ENCODE results near the gene WDFY1.
"Not testable (repeated sequence)": the region's sequence is repeated elsewhere in the genome, so short reads cannot be mapped to it uniquely, and the experiment has no call there.

WDFY1 gene

GRCh38 chr2:223943135-223943534 is 2.0 kb downstream of the WDFY1 start:
- Histone ChIP-seq H3K79me2 (ENCODE audit: control insufficient read depth, low read length) (no peaks in the 10 kb centered on the region), H3K4me2 (ENCODE audit: low read length) (no peak overlapping the region), H3K9me3 (ENCODE audit: control insufficient read depth, insufficient read depth, low read length) (no peaks in the 10 kb centered on the region), H3K4me1 (ENCODE audit: control insufficient read depth, low read length) (peaks cover 12% of the 10 kb centered on the region), H3K4me3 (ENCODE audit: low read length) (no peak overlapping the region), H3K9me2 (replicated peaks; ENCODE audit: control insufficient read depth, low read length) (no peaks in the 10 kb centered on the region), H3K36me3 (ENCODE audit: control insufficient read depth, low read length) (no peaks in the 10 kb centered on the region), H3K27ac (ENCODE audit: low read depth, low read length) (no peak overlapping the region), H3K27me3 (ENCODE audit: control insufficient read depth, low read length) (peaks cover 14% of the 10 kb centered on the region), H3F3A (ENCODE audit: control insufficient read depth, insufficient read depth) (no peaks in the 10 kb centered on the region), H4K20me1 (ENCODE audit: control insufficient read depth, insufficient read depth, low read depth, low read length) (no peaks in the 10 kb centered on the region)
- TF ChIP-seq CTCF (IDR thresholded peaks at IDR 0.05; ENCODE audit: low read depth, low read length, poor library complexity, severe bottlenecking) (no peak), EZH2phosphoT487 (IDR thresholded peaks at IDR 0.05; ENCODE audit: borderline replicate concordance, low read length) (no peak)

- Histone ChIP-seq H4K20me1 (ENCODE audit: control insufficient read depth, insufficient read depth, low read depth, low read length) (no peaks in the 10 kb centered on the region), H3K9me3 (ENCODE audit: control insufficient read depth, insufficient read depth, low read length) (no peaks in the 10 kb centered on the region), H3K4me3 (ENCODE audit: low read length) (no peak overlapping the region), H3K4me1 (ENCODE audit: control insufficient read depth, low read length) (peaks cover 12% of the 10 kb centered on the region), H3K27ac (ENCODE audit: low read depth, low read length) (no peak overlapping the region), H3F3A (ENCODE audit: control insufficient read depth, insufficient read depth) (no peaks in the 10 kb centered on the region), H3K36me3 (ENCODE audit: control insufficient read depth, low read length) (no peaks in the 10 kb centered on the region), H3K9me2 (replicated peaks; ENCODE audit: control insufficient read depth, low read length) (no peaks in the 10 kb centered on the region), H3K79me2 (ENCODE audit: control insufficient read depth, low read length) (no peaks in the 10 kb centered on the region), H3K27me3 (ENCODE audit: control insufficient read depth, low read length) (peaks cover 23% of the 10 kb centered on the region), H3K4me2 (ENCODE audit: low read length) (no peak overlapping the region)
- TF ChIP-seq EZH2phosphoT487 (IDR thresholded peaks at IDR 0.05; ENCODE audit: borderline replicate concordance, low read length): no peak
- no peak for TF ChIP-seq CTCF (IDR thresholded peaks at IDR 0.05; ENCODE audit: low read depth, low read length, poor library complexity, severe bottlenecking)
Measured at GRCh38 chr2:223941579-223942277, 3.4 kb downstream of the WDFY1 start.

- not testable (repeated sequence) for H3K9me2 ChIP-seq (replicated peaks; ENCODE audit: control insufficient read depth, low read length); H3K9me3 ChIP-seq (ENCODE audit: control insufficient read depth, insufficient read depth, low read length); H3K36me3 ChIP-seq (ENCODE audit: control insufficient read depth, low read length); H3F3A ChIP-seq (ENCODE audit: control insufficient read depth, insufficient read depth); H4K20me1 ChIP-seq (ENCODE audit: control insufficient read depth, insufficient read depth, low read depth, low read length); H3K4me2 ChIP-seq (ENCODE audit: low read length); H3K4me3 ChIP-seq (ENCODE audit: low read length); H3K4me1 ChIP-seq (ENCODE audit: control insufficient read depth, low read length); H3K79me2 ChIP-seq (ENCODE audit: control insufficient read depth, low read length); H3K27ac ChIP-seq (ENCODE audit: low read depth, low read length)
- H3K27me3 ChIP-seq (ENCODE audit: control insufficient read depth, low read length): peaks cover 30% of the 10 kb centered on the region
Measured at GRCh38 chr2:223939438-223939837, 5.7 kb downstream of the WDFY1 start.

- no peaks in the 10 kb centered on the region for H3K4me1 ChIP-seq (ENCODE audit: control insufficient read depth, low read length)
Measured at GRCh38 chr2:223937535-223937934, 7.6 kb downstream of the WDFY1 start.

More at GRCh38 chr2:223937535-223937934, 7.6 kb downstream of the WDFY1 start:
- Histone ChIP-seq H3K27ac (ENCODE audit: low read depth, low read length) (no peak overlapping the region), H3K36me3 (ENCODE audit: control insufficient read depth, low read length) (no peaks in the 10 kb centered on the region), H3K9me2 (replicated peaks; ENCODE audit: control insufficient read depth, low read length) (no peaks in the 10 kb centered on the region), H3F3A (ENCODE audit: control insufficient read depth, insufficient read depth) (no peaks in the 10 kb centered on the region), H3K4me3 (ENCODE audit: low read length) (no peak overlapping the region), H3K9me3 (ENCODE audit: control insufficient read depth, insufficient read depth, low read length) (no peaks in the 10 kb centered on the region), H3K4me2 (ENCODE audit: low read length) (no peak overlapping the region), H4K20me1 (ENCODE audit: control insufficient read depth, insufficient read depth, low read depth, low read length) (no peaks in the 10 kb centered on the region), H3K79me2 (ENCODE audit: control insufficient read depth, low read length) (no peaks in the 10 kb centered on the region), H3K27me3 (ENCODE audit: control insufficient read depth, low read length) (peaks cover 20% of the 10 kb centered on the region)
- TF ChIP-seq EZH2phosphoT487 (IDR thresholded peaks at IDR 0.05; ENCODE audit: borderline replicate concordance, low read length): no peak
- TF ChIP-seq CTCF (IDR thresholded peaks at IDR 0.05; ENCODE audit: low read depth, low read length, poor library complexity, severe bottlenecking): no peak
